Bronchial epithelial cell (primary cell): ENCODE results near the gene CDK4. TPM values are rescaled to one million over a fixed set of nuclear protein-coding genes. Genes with fewer than 3 reads are reported as not detected.

ENCODE experiments used
- DNase-seq: peaks from one replicate; pipeline ENCODE4 v3.0.0-alpha.2; 2010; ENCODE audit warnings: low read depth
- FAIRE-seq: peaks from 2 replicates; lab custom pipeline; 2011; peaks lifted over from hg19 to GRCh38; lab: Jason Lieb, UNC
- H3K27me3 ChIP-seq: 2 replicates; pipeline ENCODE4 v1.5.1; 2011; ENCODE audit warnings: low read length; ENCODE audit not compliant: control insufficient read depth, insufficient read depth
- H3K36me3 ChIP-seq: 2 replicates; pipeline ENCODE4 v1.5.1; 2011; ENCODE audit warnings: low read length; ENCODE audit not compliant: control insufficient read depth, insufficient read depth
- H3K4me3 ChIP-seq: 2 replicates; pipeline ENCODE4 v1.5.1; 2011; ENCODE audit warnings: mild to moderate bottlenecking, low read depth, low read length, control low read depth
- total RNA-seq: library from RNA; depleted of rRNA; stranded (reverse); fragments of >200 nt; gene quantifications from 2 replicates; pipeline ENCODE4 v1.2.1, GENCODE V29; 2014
- TF ChIP-seq, protein P1 (sequence below): IDR thresholded peaks from 2 replicates; pipeline ENCODE4 v1.5.1; 2011; ENCODE audit warnings: mild to moderate bottlenecking, moderate library complexity, low read length, control low read depth, inconsistent platforms; ENCODE audit not compliant: insufficient read depth, severe bottlenecking

Gene CDK4
- total RNA-seq, 1 donor from 2014 or later, result 113 TPM

DNA sequence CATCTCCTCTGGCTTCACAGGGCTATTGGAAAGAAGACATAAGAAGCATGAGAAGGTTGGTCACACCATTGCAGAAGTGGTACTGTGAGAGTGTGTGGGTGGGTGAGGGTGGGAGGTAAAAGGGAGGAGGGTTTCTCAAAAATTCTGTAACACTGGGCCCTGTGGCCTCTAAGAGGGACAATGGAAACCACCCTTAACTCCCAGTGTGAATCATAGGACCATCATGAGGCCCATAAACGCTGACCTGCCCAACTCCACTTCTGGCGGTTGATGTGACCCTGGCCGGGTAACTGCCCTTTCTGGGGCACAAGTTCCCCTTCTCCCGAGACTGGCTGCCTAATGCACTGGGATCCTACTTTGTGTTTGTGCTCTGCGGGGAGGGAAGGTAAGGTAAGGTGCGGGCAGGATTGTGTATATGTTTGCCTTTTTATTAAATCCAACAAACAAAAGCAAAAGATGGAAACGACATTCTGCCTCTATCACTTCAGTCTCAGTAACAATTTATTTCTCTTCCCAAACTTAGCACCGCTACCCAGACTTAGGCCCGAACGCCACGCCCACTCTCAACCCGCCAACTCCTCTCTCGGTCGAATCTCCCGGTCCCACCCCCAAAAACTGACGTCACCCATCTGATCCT, 19.2 kb upstream of the CDK4 start:
- peak overlapping the region; percentile 73 for H3K4me3 ChIP-seq
- peak; percentile 85 for DNase-seq
- FAIRE-seq, result no peak
- TF ChIP-seq, protein P1, sequence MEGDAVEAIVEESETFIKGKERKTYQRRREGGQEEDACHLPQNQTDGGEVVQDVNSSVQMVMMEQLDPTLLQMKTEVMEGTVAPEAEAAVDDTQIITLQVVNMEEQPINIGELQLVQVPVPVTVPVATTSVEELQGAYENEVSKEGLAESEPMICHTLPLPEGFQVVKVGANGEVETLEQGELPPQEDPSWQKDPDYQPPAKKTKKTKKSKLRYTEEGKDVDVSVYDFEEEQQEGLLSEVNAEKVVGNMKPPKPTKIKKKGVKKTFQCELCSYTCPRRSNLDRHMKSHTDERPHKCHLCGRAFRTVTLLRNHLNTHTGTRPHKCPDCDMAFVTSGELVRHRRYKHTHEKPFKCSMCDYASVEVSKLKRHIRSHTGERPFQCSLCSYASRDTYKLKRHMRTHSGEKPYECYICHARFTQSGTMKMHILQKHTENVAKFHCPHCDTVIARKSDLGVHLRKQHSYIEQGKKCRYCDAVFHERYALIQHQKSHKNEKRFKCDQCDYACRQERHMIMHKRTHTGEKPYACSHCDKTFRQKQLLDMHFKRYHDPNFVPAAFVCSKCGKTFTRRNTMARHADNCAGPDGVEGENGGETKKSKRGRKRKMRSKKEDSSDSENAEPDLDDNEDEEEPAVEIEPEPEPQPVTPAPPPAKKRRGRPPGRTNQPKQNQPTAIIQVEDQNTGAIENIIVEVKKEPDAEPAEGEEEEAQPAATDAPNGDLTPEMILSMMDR, result no peak
- H3K27me3 ChIP-seq, result no peaks in the 10 kb centered on the region
- H3K36me3 ChIP-seq, result peaks cover 3% of the 10 kb centered on the region

DNA sequence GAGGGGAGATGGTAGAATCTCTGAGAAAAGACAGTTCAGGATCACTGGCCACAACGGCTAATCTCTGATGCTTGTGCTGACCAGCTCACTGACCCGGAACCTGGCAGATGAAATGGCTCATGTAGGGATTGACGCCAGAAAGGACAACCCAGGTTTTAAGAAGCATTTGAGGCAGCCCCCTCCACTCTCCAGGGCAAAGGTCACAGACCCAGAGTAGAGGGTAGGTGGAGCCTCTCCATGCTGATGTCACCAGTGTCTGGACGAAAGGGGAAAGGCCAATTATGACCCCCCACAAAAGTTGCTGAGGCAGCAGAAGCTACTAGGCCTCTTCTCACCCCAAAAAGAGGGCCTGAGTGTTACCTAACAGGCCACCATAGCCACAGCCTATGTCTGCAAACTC, 18.6 kb upstream of the CDK4 start:
- H3K4me3 ChIP-seq, result no peak overlapping the region
- FAIRE-seq, result no peak
- no peak for DNase-seq
- TF ChIP-seq, protein P1, result no peak
- peaks cover 3% of the 10 kb centered on the region for H3K36me3 ChIP-seq
- H3K27me3 ChIP-seq, result no peaks in the 10 kb centered on the region

DNA sequence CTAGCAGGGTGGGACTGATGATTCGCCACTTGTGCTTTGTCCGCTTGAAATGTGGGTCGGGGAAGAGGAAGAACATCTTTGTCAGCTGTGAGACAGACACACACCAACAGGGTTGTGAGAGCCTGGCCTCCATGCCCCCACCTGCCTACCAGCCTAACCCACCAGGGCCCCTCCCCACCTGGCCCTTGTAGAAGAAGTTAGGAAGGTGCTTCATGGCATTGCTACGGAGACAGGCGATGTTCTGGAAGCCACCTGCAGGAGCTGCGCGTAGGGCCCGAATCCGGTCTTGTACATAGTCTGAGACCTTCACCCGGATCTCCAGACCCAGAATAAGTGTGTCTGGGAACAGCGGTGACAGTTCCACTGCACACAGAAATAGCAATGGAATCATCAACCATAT, 17.5 kb upstream of the CDK4 start:
- no peak for DNase-seq
- Histone ChIP-seq H3K36me3 (peaks cover 3% of the 10 kb centered on the region), H3K4me3 (no peak overlapping the region), H3K27me3 (no peaks in the 10 kb centered on the region)
- no peak for FAIRE-seq
- TF ChIP-seq, protein P1, result no peak

DNA sequence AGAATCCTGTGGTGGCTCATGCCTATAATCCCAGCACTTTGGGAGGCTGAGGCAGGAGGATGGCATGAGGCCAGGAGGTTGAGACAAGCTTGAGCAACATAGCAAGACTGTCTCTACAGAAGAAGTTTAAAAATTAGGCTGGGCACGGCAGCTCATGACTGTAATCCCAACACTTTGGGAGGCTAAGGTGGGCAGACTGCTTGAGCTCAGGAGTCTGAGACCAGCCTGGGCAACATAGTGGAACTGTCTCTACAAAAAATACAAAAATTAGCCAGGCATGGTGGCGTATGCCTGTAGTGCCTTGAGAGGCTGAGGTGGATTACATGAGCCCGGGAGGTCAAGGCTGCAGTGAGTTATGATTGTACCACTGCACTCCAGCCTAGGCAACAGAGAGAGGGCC, 15.8 kb upstream of the CDK4 start:
- Histone ChIP-seq H3K27me3 (no peaks in the 10 kb centered on the region), H3K36me3 (peaks cover 3% of the 10 kb centered on the region), H3K4me3 (no peak overlapping the region)
- FAIRE-seq, result no peak
- no peak for DNase-seq
- TF ChIP-seq, protein P1, result no peak

DNA sequence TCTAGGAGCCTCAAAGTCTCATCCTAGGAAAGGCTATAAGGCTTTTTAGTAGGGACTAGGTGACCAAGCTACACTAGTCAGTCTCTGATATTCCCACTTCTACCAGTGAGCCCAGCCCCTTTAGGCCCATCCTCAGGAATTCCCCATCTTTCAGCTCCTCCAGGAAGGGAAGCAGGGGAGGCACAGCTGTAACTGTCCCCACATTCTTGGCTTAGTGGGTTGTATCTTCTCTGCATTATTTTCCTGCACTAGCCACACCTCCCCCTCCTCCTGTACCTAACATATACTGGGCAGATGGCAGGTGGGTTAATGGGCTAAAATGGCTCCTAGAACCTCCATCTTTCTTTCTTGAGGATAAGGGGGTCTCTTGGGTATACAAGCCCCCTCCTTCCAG, 15.2 kb upstream of the CDK4 start:
- TF ChIP-seq, protein P1, result no peak
- DNase-seq (no peak), FAIRE-seq (no peak)
- Histone ChIP-seq H3K4me3 (no peak overlapping the region), H3K27me3 (no peaks in the 10 kb centered on the region), H3K36me3 (peaks cover 3% of the 10 kb centered on the region)
